GM04503 (cell line): ENCODE results near the gene PAX8.
"Not testable (repeated sequence)": the region's sequence is repeated elsewhere in the genome, so short reads cannot be mapped to it uniquely, and the experiment has no call there.

Source experiments
- DNase-seq: peaks from one replicate; pipeline ENCODE4 v3.0.0-alpha.2; 2012; ENCODE audit warnings: low read depth

PAX8 gene

DNA sequence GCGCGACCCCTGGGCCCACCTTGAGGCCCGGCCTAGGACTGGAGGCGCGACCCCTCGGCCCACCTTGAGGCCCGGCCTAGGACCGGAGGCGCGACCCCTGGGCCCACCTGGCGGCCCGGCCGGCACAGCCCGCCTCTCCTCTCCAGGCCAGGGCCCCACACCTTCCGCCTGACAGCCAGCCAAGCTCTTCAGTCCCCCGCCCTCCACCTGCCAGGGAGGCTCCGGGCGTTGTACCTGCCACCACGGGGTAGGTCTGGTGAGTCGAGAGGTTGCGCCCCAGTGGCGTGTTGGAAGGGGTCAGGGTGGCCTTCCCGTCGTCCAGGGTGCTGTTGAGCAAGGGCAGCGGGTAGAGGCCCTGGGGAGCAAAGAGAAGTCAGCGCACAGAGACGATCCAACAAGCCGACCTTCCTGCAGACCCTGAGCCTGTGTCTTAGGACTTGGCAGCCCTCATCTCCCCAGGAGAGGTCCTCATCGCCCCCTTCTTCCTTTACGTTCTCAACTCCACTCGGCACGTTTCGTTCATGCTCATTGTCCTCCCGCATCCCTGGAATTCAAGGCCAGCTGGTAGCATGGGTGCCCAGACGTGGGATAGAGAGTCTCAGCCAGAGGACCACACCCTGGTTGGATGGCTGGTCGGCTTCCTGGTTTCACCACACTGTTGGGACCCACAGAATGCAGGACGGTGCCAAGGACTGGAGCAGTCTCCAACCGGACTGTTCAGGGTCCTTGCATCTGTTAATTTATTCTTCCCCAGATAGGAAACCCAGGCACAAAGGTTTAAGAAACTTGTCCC, 42.2 kb downstream of the PAX8 start:
- DNase-seq: no peak

GRCh38 chr2:113235347-113236226, 43.1 kb downstream of the PAX8 start:
- not testable (repeated sequence) for DNase-seq

- DNase-seq: no peak
Observed at GRCh38 chr2:113234721-113235346, 43.9 kb downstream of the PAX8 start.

DNA sequence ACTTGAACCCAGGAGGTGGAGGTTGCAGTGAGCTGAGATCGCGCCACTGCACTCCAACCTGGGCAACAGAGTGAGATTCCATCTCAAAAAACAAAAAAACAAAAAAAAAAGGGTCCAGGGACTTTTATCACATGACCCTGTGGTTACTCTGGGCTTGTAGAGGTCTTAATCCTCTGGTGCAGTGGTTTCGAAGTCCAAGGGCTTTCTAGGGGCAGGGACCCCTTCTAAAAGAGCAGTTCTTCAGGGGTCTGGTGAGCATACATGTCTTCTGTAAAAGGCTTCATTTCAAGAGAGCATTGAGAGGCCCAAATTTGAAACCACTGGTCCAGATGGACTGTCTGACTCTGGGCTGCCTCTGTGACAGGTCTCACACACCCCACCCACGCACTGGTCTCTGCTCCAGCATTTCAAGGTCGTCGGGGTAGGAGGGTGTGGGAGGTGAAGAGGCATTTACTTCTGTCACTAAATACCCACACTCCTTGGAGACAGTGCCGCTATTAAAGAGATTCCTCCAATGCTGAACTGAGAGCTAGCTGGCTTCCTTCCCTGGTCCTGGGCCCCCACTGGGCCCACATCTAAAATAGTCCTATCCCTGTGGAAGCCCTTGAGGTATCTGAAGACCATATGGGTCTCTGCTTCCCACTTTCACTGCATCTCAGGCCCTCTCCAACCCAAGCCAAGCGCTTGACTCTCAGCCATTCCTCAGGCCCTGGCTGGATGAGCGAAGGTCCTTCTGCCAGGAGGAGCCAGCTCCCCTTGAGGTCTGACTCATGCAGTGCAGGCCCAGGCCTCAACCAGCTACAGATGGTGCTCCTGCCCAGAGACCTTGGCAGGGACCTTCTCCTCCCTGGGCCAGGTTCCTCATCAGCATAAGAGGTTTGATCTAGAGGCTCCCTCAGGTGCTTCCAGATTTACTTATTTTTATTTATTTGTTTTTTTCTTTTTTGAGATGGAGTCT, 44.8 kb downstream of the PAX8 start:
- no peak for DNase-seq

DNA sequence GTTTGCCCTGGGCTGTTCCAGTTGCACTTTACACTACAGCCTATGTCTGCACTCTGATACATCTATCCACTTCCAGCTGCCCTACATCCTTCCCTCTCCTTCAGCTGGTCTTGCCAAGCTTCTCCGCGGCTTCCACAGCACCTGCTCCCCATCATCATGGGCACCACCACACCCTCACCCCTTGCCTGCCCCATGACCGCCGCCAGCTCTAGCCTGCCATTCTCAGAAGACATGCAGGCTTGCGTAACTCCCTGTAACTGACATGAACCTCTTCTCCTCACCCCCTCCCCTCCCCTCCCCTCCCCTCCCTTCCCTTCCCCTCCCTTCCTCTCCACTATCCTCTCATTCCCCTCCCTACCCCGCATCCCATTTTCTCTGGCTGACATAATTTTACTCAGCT, 46.0 kb downstream of the PAX8 start:
- DNase-seq: no peak

DNA sequence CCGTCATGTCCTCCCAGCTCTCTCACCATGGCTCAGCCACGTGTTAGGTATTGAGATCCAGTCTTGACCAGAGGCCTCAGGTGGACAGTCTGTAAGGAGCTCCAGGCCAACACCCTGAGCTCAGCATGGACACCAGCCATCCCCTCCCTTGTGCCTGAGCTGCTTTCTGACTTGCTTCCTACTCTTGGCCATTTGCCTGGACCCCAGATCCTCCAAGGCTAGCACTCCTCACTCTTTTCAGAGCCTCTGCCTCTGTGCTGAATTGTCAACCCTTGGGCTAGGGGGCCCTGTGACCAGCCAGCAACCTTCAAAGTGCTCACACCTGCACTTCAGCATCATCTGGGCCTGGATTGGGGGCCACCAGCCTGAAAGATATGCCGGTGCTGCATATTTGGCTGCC, 46.6 kb downstream of the PAX8 start:
- DNase-seq: no peak

- no peak for DNase-seq
Observed at GRCh38 chr2:113231064-113231463, 47.7 kb downstream of the PAX8 start.

GRCh38 chr2:113230531-113230930, 48.2 kb downstream of the PAX8 start:
- DNase-seq: no peak

DNA sequence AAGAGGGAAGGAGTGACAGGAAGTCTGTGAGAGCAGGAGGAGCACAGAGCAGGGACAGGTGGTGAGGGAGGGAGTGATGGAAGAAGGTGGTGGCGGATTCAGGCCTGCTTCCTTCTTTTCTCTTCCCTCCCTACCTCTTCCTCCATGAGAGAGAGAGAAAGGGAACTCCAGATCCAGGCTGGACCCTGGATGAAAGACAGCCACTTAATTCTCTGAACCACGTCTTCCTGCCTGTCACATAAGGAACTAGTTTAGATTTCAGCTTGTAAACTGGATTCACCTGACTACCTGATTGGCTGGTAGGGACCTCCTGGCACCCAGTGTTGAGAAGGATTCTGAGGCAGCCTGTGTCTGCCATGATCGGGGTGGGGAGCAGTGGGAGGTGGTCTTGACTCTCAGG, 48.9 kb downstream of the PAX8 start:
- no peak for DNase-seq

DNA sequence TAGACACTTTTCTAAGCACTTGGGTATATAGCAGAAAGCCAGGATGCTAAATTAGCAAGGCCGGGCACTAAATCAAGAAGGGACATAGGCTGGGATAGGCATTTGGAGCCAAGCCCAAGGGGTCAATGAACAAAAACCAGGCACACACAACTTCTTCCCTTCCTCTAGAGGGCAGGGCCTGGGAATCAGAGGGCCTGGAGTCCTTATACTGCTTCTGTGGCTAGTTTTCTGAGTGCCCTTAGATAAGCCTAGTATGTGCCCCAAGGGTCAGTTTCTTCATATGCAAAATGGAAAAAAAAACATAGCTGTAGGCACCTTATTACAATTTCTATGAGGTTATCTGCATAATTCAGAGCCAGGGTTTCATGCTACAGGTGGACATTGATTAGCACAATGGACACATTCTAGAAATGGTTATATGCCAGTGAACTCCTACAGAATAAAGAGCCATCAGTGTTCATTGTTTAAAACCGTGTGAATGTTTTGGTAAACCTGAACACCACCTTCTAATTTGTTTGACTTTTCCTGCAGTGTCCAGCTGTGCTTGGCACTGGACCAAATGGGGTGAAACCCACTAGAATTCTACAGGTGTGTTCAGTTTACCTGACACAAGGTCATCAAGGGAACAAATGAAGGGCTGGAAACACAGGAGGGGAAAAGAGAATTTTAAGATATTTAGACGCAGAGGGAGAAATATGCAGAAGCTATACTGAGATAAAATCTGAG, 49.6 kb downstream of the PAX8 start:
- DNase-seq: no peak

DNA sequence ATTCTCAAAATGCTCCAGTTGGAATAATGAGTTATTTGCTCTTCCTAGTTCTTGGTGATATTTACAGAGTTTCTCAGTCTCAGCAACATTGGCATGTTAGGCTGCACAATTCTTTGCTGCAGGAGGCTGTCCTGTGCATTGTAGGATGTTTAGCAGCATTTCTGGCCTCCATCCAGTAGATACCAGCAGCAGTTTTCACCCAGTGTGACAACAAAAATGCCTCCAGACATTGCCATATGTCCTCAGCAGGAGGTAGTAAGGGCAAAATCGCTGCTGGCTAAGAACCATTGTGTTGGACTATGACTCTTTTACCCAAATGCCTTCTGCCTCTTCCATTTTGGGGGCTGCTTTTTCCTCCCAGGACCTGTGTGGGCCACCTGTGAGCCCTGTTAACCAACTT, 50.4 kb downstream of the PAX8 start:
- DNase-seq: no peak

DNA sequence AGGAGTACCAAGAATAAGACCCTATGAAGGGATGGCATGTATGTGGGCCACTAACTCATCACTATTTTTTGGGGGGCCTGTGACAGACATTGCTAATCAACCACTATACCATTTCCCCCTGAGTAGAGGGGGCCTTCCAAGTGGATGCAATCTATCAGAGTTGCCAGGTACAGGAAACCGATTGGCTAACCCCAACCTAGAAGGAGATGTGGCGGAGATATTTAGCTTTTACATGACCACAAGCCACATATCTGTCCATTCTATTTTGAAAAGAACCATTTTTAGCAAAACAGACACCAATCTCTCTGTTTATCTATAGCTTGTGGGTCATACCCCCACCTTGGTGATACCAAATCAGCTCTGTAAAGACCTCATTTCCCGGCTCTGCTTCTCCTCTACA, 51.0 kb downstream of the PAX8 start:
- no peak for DNase-seq

- DNase-seq: no peak
Observed at GRCh38 chr2:113227290-113227689, 51.4 kb downstream of the PAX8 start.

DNA sequence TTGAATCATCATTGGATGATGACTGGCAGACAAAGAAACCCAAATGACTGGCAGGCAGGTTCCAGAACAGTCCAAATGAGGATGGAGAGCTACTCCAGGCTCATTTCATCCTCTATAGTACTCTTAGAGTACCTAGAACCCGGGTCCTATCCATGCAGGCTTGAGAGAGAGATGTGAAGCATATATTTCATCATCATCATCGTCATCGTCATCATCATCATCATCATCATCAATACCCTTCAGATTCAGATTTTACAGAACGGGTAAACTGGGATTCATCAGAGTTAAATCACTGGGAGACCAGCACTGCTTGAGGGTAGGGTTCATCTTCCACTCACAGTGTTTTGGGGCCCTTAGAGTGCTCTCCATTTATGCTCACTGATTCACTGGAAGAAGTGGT, 52.3 kb downstream of the PAX8 start:
- no peak for DNase-seq

- no peak for DNase-seq
Observed at GRCh38 chr2:113225263-113226259, 53.2 kb downstream of the PAX8 start.

- DNase-seq: no peak
Observed at GRCh38 chr2:113224647-113225236, 54.0 kb downstream of the PAX8 start.

GRCh38 chr2:113223813-113224212, 54.9 kb downstream of the PAX8 start:
- no peak for DNase-seq

DNA sequence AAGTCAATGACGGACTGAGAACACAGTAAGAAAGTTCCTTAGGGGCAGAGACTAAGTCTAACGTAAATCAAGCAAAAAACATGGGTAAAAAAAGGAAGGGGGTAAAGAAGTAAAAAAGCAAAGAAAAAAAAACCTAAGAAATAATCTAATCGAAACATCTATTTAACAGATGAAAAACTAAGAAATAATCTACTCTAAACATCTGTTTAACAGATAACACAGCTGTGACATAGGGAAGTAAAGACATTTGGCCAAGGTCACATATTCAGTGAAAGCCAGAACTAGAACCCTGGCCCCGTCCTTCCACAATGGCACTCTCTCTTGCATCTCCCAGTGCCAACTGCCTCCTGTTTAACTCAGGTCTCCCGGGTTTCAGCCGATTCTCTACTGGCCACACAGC, 56.9 kb downstream of the PAX8 start:
- no peak for DNase-seq

GRCh38 chr2:113220970-113221708, 57.6 kb downstream of the PAX8 start:
- no peak for DNase-seq
